Right cardiac atrium (tissue), 5 donors: ENCODE measurements around the gene ZBED5. TPM values are rescaled to one million over a fixed set of nuclear protein-coding genes. Genes with fewer than 3 reads are reported as not detected.

ENCODE experiments used
- ATAC-seq, 2 donors: fragments of 200-7000 bp; cut with Tn5 transposase; one replicate each; pipeline versions ENCODE4 v1.8.0 to v1.9.1; 2020; ENCODE audit warnings: moderate library complexity in 2 of 2, mild to moderate bottlenecking in 1 of 2
- DNase-seq, 3 donors: peaks; one replicate each; pipeline ENCODE4 v3.0.0-alpha.2; 2020
- H3K27ac ChIP-seq: one replicate; pipeline ENCODE4 v1.5.1; 2013; ENCODE audit warnings: mild to moderate bottlenecking, low read length, control low read depth, moderate library complexity
- H3K27me3 ChIP-seq: one replicate; pipeline ENCODE4 v1.6.1; 2013; ENCODE audit not compliant: control insufficient read depth, insufficient read depth
- H3K4me1 ChIP-seq: one replicate; pipeline ENCODE4 v1.6.1; 2013; ENCODE audit warnings: low read length; ENCODE audit not compliant: control insufficient read depth, insufficient read depth
- H3K4me3 ChIP-seq: one replicate; pipeline ENCODE4 v1.5.1; 2013; ENCODE audit warnings: low read length, control low read depth
- H3K9me3 ChIP-seq: one replicate; pipeline ENCODE4 v1.6.1; 2013; ENCODE audit warnings: low read length; ENCODE audit not compliant: control insufficient read depth
- WGBS: extraction: QIAGEN DNeasy Blood & Tissue Kit; methylation state at CpG from one replicate; pipeline ENCODE4 v1.1.7; 2013; 5-methylcytosine and 5-hydroxymethylcytosine counted together
- intact Hi-C, 4 donors: fragments of 100-400 bp; cut with DNase I; formaldehyde crosslinking; loops; one replicate each; pipeline versions ENCODE4 v1.11.0 to v1.14.0; 2022 to 2023
- polyA plus RNA-seq: library from polyadenylated mRNA; stranded (reverse); fragments of 200-250 nt; gene quantifications from one replicate; pipeline ENCODE4 v1.2.3, GENCODE V29; 2013
- total RNA-seq, 4 donors: library from RNA; stranded (reverse); fragmentation: NEBNext Ultra II Directional; extraction: Animal tissue kit (Norgen Biotek cat#: 25700); gene quantifications; one replicate each; pipeline ENCODE4 v1.2.1, GENCODE V29; 2021
- donor health status: healthy with polysubstance abuse.
- donor health status: DM: no; HTN: yes; CAD: no.
- donor health status: DM: no; HTN: no; CAD: no.
- donor health status: DM: no; HTN: yes; CAD: no; lungs with severe emphysema.
- donor health status: DM: yes; HTN: yes; CAD: no.

The ZBED5 gene
- total and polyA plus RNA-seq, 5 donors, result 23.8 to 46.7 (median 43.1) TPM

GRCh38 chr11:10858439-10859325 lies 829 bp upstream of the ZBED5 start:
- DNase-seq (peak; percentile 73 to 89 (median 88)), ATAC-seq (peak; percentile 64 to 69)
- intact Hi-C loops, result loop anchor here in 2 of 4 donors (2.0 to 5.0 kb wide), 3 partner anchors 51 to 74 kb away; partner anchors contain the start of gene EIF4G2 (in 2 of the 2)
- no peaks in the 10 kb centered on the region for H3K4me1 ChIP-seq
- H3K27ac ChIP-seq, result peak overlapping the region; percentile 99
- H3K9me3 ChIP-seq, result no peaks in the 10 kb centered on the region
- no peaks in the 10 kb centered on the region for H3K27me3 ChIP-seq
- H3K4me3 ChIP-seq, result peak overlapping the region; percentile 73
- under 1% methylated on average over 46 of the region's 46 CpGs for WGBS

- Histone ChIP-seq H3K27ac (peak overlapping the region; percentile 99), H3K4me3 (peak overlapping the region; percentile 73), H3K4me1 (no peaks in the 10 kb centered on the region), H3K27me3 (no peaks in the 10 kb centered on the region), H3K9me3 (no peaks in the 10 kb centered on the region)
- WGBS, result under 1% methylated on average over 14 of the region's 14 CpGs
- peak; percentile 1 to 5 for ATAC-seq
- intact Hi-C loops, result loop anchor here in 2 of 4 donors (5.0 kb wide), 2 partner anchors 50 to 75 kb away; partner anchors contain the start of gene EIF4G2 (in 2 of the 2)
- peak in 1 of 3 donors; percentile 36 for DNase-seq
Observed at GRCh38 chr11:10857459-10857708, 469 bp downstream of the ZBED5 start.

- WGBS, result 2% methylated on average over 17 of the region's 17 CpGs
- ATAC-seq, result peak; percentile 20 to 42
- Histone ChIP-seq H3K4me3 (peak overlapping the region; percentile 73), H3K27ac (peak overlapping the region; percentile 99), H3K27me3 (no peaks in the 10 kb centered on the region), H3K9me3 (no peaks in the 10 kb centered on the region), H3K4me1 (no peaks in the 10 kb centered on the region)
- intact Hi-C loops, result loop anchor here in 2 of 4 donors (5.0 kb wide), 2 partner anchors 50 to 75 kb away; partner anchors contain the start of gene EIF4G2 (in 2 of the 2)
- DNase-seq, result no peak
Observed at GRCh38 chr11:10856689-10857458, 979 bp downstream of the ZBED5 start.

GRCh38 chr11:10855295-10855694 lies 2.6 kb downstream of the ZBED5 start:
- no peaks in the 10 kb centered on the region for H3K9me3 ChIP-seq
- intact Hi-C loops, result loop anchor here in 2 of 4 donors (5.0 kb wide), 2 partner anchors 48 to 77 kb away; partner anchors contain the start of gene EIF4G2 (in 2 of the 2)
- H3K4me3 ChIP-seq, result no peak overlapping the region
- H3K4me1 ChIP-seq, result no peaks in the 10 kb centered on the region
- 99% methylated on average over 2 of the region's 2 CpGs for WGBS
- no peaks in the 10 kb centered on the region for H3K27me3 ChIP-seq
- ATAC-seq (no peak), DNase-seq (no peak)
- H3K27ac ChIP-seq, result no peak overlapping the region

GRCh38 chr11:10847960-10848860 lies 9.6 kb downstream of the ZBED5 start:
- no peak for ATAC-seq

GRCh38 chr11:10846660-10847059 lies 11.2 kb downstream of the ZBED5 start:
- ATAC-seq, result no peak
- H3K27ac ChIP-seq, result no peak overlapping the region

More at GRCh38 chr11:10847960-10848860, 9.6 kb downstream of the ZBED5 start:
- H3K27me3 ChIP-seq, result no peaks in the 10 kb centered on the region
- WGBS, result 87% methylated on average over 3 of the region's 3 CpGs
- DNase-seq, result no peak
- peak overlapping the region; percentile 23 for H3K27ac ChIP-seq
- no peaks in the 10 kb centered on the region for H3K9me3 ChIP-seq
- H3K4me1 ChIP-seq, result peaks cover 6% of the 10 kb centered on the region
- intact Hi-C loops, result no loop called here
- no peak overlapping the region for H3K4me3 ChIP-seq

GRCh38 chr11:10845589-10845988 lies 12.3 kb downstream of the ZBED5 start:
- no peak for DNase-seq
- ATAC-seq, result peak in 1 of 2 donors; percentile 70
- intact Hi-C loops, result no loop called here
- Histone ChIP-seq H3K4me1 (peaks cover 6% of the 10 kb centered on the region), H3K27me3 (no peaks in the 10 kb centered on the region), H3K27ac (no peak overlapping the region), H3K9me3 (no peaks in the 10 kb centered on the region), H3K4me3 (no peak overlapping the region)
- 65% methylated on average over 2 of the region's 2 CpGs for WGBS

More at GRCh38 chr11:10846660-10847059, 11.2 kb downstream of the ZBED5 start:
- no peak overlapping the region for H3K4me3 ChIP-seq
- H3K4me1 ChIP-seq, result peaks cover 6% of the 10 kb centered on the region
- H3K9me3 ChIP-seq, result no peaks in the 10 kb centered on the region
- intact Hi-C loops, result no loop called here
- no peak for DNase-seq
- no peaks in the 10 kb centered on the region for H3K27me3 ChIP-seq

GRCh38 chr11:10844796-10845195 lies 13.1 kb downstream of the ZBED5 start:
- Histone ChIP-seq H3K4me1 (peaks cover 6% of the 10 kb centered on the region), H3K4me3 (no peak overlapping the region), H3K27me3 (no peaks in the 10 kb centered on the region), H3K9me3 (no peaks in the 10 kb centered on the region), H3K27ac (no peak overlapping the region)
- ATAC-seq, result peak in 1 of 2 donors; percentile 32
- intact Hi-C loops, result no loop called here
- no peak for DNase-seq

- intact Hi-C loops, result no loop called here
- no peak for DNase-seq
- Histone ChIP-seq H3K4me1 (peaks cover 6% of the 10 kb centered on the region), H3K27me3 (no peaks in the 10 kb centered on the region), H3K27ac (no peak overlapping the region), H3K4me3 (no peak overlapping the region), H3K9me3 (no peaks in the 10 kb centered on the region)
- no peak for ATAC-seq
Observed at GRCh38 chr11:10844356-10844755, 13.5 kb downstream of the ZBED5 start.

- H3K4me3 ChIP-seq, result no peak overlapping the region
- 38% methylated on average over 3 of the region's 3 CpGs for WGBS
- H3K27ac ChIP-seq, result no peak overlapping the region
- no peaks in the 10 kb centered on the region for H3K4me1 ChIP-seq
- no peaks in the 10 kb centered on the region for H3K9me3 ChIP-seq
- intact Hi-C loops, result no loop called here
- no peaks in the 10 kb centered on the region for H3K27me3 ChIP-seq
- ATAC-seq (no peak), DNase-seq (no peak)
Observed at GRCh38 chr11:10838881-10839280, 19.0 kb downstream of the ZBED5 start.
